GM18519 (cell line): Measurements from ENCODE around the gene PRSS53.

Source experiments
- ATAC-seq: cut with Tn5 transposase; IDR thresholded peaks from one replicate; pipeline ENCODE4 v1.9.1; 2021; ENCODE audit warnings: mild to moderate bottlenecking, moderate library complexity; ENCODE audit not compliant: unreplicated experiment, low FRiP score

PRSS53 gene

GRCh38 chr16:31099860-31100638 is 11.3 kb upstream of the PRSS53 start:
- no peak for ATAC-seq

- ATAC-seq = peak; percentile 63
Measured at GRCh38 chr16:31094424-31095120, 5.8 kb upstream of the PRSS53 start, which contains the start of gene VKORC1. Gene VKORC1, minus strand, starts transcription at chr16:31094797. Its CDS starts 68 bp downstream, at chr16:31094729.

- ATAC-seq = no peak
Measured at GRCh38 chr16:31094088-31094423, 5.3 kb upstream of the PRSS53 start.

- ATAC-seq = no peak
Measured at GRCh38 chr16:31093132-31093703, 4.5 kb upstream of the PRSS53 start.

GRCh38 chr16:31092330-31092729 is 3.6 kb upstream of the PRSS53 start:
- no peak for ATAC-seq

GRCh38 chr16:31090540-31090939 is 1.8 kb upstream of the PRSS53 start:
- ATAC-seq = no peak

- no peak for ATAC-seq
Measured at GRCh38 chr16:31089199-31089598, 456 bp upstream of the PRSS53 start.

GRCh38 chr16:31087971-31088370 is 772 bp downstream of the PRSS53 start:
- ATAC-seq = no peak

GRCh38 chr16:31087481-31087880 is 1.3 kb downstream of the PRSS53 start:
- no peak for ATAC-seq

- no peak for ATAC-seq
Measured at GRCh38 chr16:31086629-31086906, 2.2 kb downstream of the PRSS53 start.

GRCh38 chr16:31085873-31086628 is 2.7 kb downstream of the PRSS53 start:
- ATAC-seq = no peak

- no peak for ATAC-seq
Measured at GRCh38 chr16:31085411-31085810, 3.3 kb downstream of the PRSS53 start.

GRCh38 chr16:31084584-31085302 is 4.0 kb downstream of the PRSS53 start:
- no peak for ATAC-seq

- no peak for ATAC-seq
Measured at GRCh38 chr16:31083981-31084380, 4.8 kb downstream of the PRSS53 start.

- ATAC-seq = no peak
Measured at GRCh38 chr16:31083556-31083955, 5.2 kb downstream of the PRSS53 start.

- ATAC-seq = no peak
Measured at GRCh38 chr16:31083081-31083480, 5.7 kb downstream of the PRSS53 start.

GRCh38 chr16:31082368-31083045 is 6.2 kb downstream of the PRSS53 start:
- no peak for ATAC-seq

- no peak for ATAC-seq
Measured at GRCh38 chr16:31081428-31082351, 7.1 kb downstream of the PRSS53 start.
